HCT116 (cell line): ENCODE results near the gene SFRP2. TPM values are rescaled to one million over a fixed set of nuclear protein-coding genes. Genes with fewer than 3 reads are reported as not detected.

Experiments
- ATAC-seq: fragments of 200-7000 bp; cut with Tn5 transposase; 2 replicates; pipeline ENCODE4 v1.9.1; 2020; ENCODE audit warnings: mild to moderate bottlenecking, moderate library complexity
- BruUV-seq: library from RNA; stranded (reverse); fragments of 400-500 nt; replicated peaks from 2 replicates; lab custom pipeline; 2021; lab: Mats Ljungman, UMichigan
- CTCF ChIA-PET: fragments of 300-600 bp; sonication (Branson Sonifier 250); formaldehyde crosslinking; loops from one replicate; lab custom pipeline; 2021; ENCODE audit warnings: antibody characterized with exemption; lab: Charles Lee
- POLR2A ChIA-PET: fragments of 300-600, 350-600 bp; sonication (Branson Sonifier 250); formaldehyde crosslinking; loops from one replicate; lab custom pipeline; 2021; ENCODE audit warnings: antibody characterized with exemption; lab: Charles Lee
- RAD21 ChIA-PET, 2 experiments: fragments of 300-600 bp; sonication (Branson Sonifier 250); formaldehyde crosslinking; loops; one replicate each; lab custom pipeline; 2023; ENCODE audit warnings: low total read pairs in 2 of 2; ENCODE audit not compliant: uncharacterized antibody in 2 of 2, unreplicated experiment in 2 of 2, low non-redundant PET in 1 of 2; lab: Charles Lee
- DNase-seq: peaks from one replicate; pipeline ENCODE4 v3.0.0-alpha.2; 2010; ENCODE audit warnings: low read depth, low spot score
- H2AFZ ChIP-seq: fragments of 200-600 bp; shearing (Covaris generic), sonication (generic); 2 replicates; pipeline ENCODE4 v1.6.1; 2017; ENCODE audit warnings: low read depth, mixed run types, mixed read lengths, antibody characterized with exemption, low read length; ENCODE audit not compliant: poor library complexity, severe bottlenecking
- H3K27ac ChIP-seq: 2 replicates; pipeline ENCODE4 v1.5.1; 2012; ENCODE audit warnings: low read depth, low read length
- H3K27me3 ChIP-seq: fragments of 200-600 bp; sonication (generic); 2 replicates; pipeline ENCODE4 v1.6.1; 2016; ENCODE audit warnings: mixed run types, low read length, mixed read lengths; ENCODE audit not compliant: insufficient read depth
- H3K36me3 ChIP-seq, 2 experiments: fragments of 200-500 bp in 1 of 2; fragments of 200-600 bp in 1 of 2; sonication (Bioruptor generic) in 1 of 2; sonication (generic) in 1 of 2; 2 replicates each; pipeline versions ENCODE4 v1.5.1 to v1.6.1; 2014 to 2016; ENCODE audit warnings: low read length in 2 of 2, inconsistent platforms in 1 of 2, mixed read lengths in 1 of 2, mixed run types in 1 of 2; ENCODE audit not compliant: insufficient read depth in 2 of 2, control insufficient read depth in 1 of 2
- H3K4me1 ChIP-seq, 2 experiments: fragments of 200-600 bp in 1 of 2; sonication (generic) in 1 of 2; 2 replicates each; pipeline versions ENCODE4 v1.5.1 to v1.6.1; 2012 to 2017; ENCODE audit warnings: low read length in 2 of 2, inconsistent platforms in 1 of 2, mild to moderate bottlenecking in 1 of 2, mixed read lengths in 1 of 2, mixed run types in 1 of 2, moderate library complexity in 1 of 2; ENCODE audit not compliant: insufficient read depth in 2 of 2, control insufficient read depth in 1 of 2
- H3K4me2 ChIP-seq: fragments of 200-600 bp; sonication (generic); 2 replicates; pipeline ENCODE4 v1.6.1; 2017; ENCODE audit warnings: mixed run types, low read length, mixed read lengths
- H3K4me3 ChIP-seq, 2 experiments: fragments of 200-600 bp in 1 of 2; sonication (generic) in 1 of 2; replicated peaks in 1 of 2; 2 replicates each; pipeline ENCODE4 v1.5.1; 2011 to 2016; ENCODE audit warnings: low read length in 2 of 2, control low read depth in 1 of 2, low read depth in 1 of 2, mild to moderate bottlenecking in 1 of 2, mixed read lengths in 1 of 2, mixed run types in 1 of 2
- H3K79me2 ChIP-seq: fragments of 200-600 bp; sonication (generic); 2 replicates; pipeline ENCODE4 v1.6.1; 2017; ENCODE audit warnings: mild to moderate bottlenecking, mixed run types, low read length, moderate library complexity, mixed read lengths; ENCODE audit not compliant: insufficient read depth
- H3K9ac ChIP-seq: fragments of 200-600 bp; sonication (generic); 2 replicates; pipeline ENCODE4 v1.6.1; 2016; ENCODE audit warnings: low read length, mixed read lengths
- H3K9me2 ChIP-seq: fragments of 200-600 bp; sonication (generic), shearing (Covaris generic); 2 replicates; pipeline ENCODE4 v1.6.1; 2017; ENCODE audit warnings: mixed run types, mild to moderate bottlenecking, moderate library complexity; ENCODE audit not compliant: insufficient read depth
- H3K9me3 ChIP-seq, 2 experiments: fragments of 200-500 bp in 1 of 2; fragments of 200-600 bp in 1 of 2; sonication (Bioruptor generic) in 1 of 2; sonication (generic) in 1 of 2; 2 replicates each; pipeline ENCODE4 v1.6.1; 2014 to 2017; ENCODE audit warnings: low read length in 2 of 2, mixed read lengths in 2 of 2, inconsistent platforms in 1 of 2, low read depth in 1 of 2, mild to moderate bottlenecking in 1 of 2, mixed run types in 1 of 2, moderate library complexity in 1 of 2; ENCODE audit not compliant: control insufficient read depth in 1 of 2, insufficient read depth in 1 of 2
- H4K20me1 ChIP-seq: fragments of 200-600 bp; sonication (generic), shearing (Covaris generic); 2 replicates; pipeline ENCODE4 v1.6.1; 2017; ENCODE audit warnings: mixed run types, mild to moderate bottlenecking, moderate library complexity; ENCODE audit not compliant: insufficient read depth
- CBX3 ChIP-seq: IDR thresholded peaks from 2 replicates; pipeline ENCODE4 v1.6.1; 2012; ENCODE audit warnings: low read depth
- CEBPB ChIP-seq: IDR thresholded peaks from 2 replicates; pipeline ENCODE4 v1.6.1; 2012; ENCODE audit warnings: low read depth
- ELF1 ChIP-seq: IDR thresholded peaks from 2 replicates; pipeline ENCODE4 v1.6.1; 2012; ENCODE audit warnings: low read depth, borderline replicate concordance
- intact Hi-C: fragments of 100-400 bp; cut with micrococcal nuclease; formaldehyde crosslinking; loops from 2 replicates; pipeline ENCODE4 v1.10.0; 2022
- total RNA-seq: library from RNA; stranded (reverse); gene quantifications from one replicate; pipeline ENCODE4 v1.2.1, GENCODE V29; 2021; ENCODE audit not compliant: unreplicated experiment
- TF ChIP-seq, protein P1 (sequence below): IDR thresholded peaks from 2 replicates; pipeline ENCODE4 v1.6.1; 2012

The SFRP2 gene
- total RNA-seq, 1 experiment from 2014 or later, result 0.22 TPM

DNA sequence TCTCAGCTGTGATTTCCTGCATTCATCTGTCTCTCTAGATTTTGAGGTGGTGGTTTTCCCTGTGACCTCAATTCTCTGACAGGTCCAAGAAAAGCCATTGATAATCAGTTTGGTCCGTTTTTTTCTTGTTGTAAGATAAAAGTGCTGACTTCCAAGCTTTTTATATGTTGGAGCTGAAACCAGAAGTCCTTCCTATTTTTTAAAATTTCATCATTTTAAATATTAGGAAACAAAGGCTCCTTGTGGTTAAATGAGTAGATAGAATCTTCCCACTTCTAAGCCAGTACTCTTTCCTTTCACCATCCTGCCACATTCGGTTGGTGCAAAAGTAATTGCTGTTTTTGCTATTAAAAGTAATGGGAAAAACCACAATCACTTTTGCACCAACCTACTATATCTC is 47.3 kb downstream of the SFRP2 start:
- no peak overlapping the region for H3K27ac ChIP-seq
- no peak overlapping the region for H3K4me3 ChIP-seq
- no peak overlapping the region for H2AFZ ChIP-seq
- no peaks in the 10 kb centered on the region; the same call in 1 of the 2 replicates for H3K9me2 ChIP-seq
- ATAC-seq (no peak), DNase-seq (no peak)
- no peaks in the 10 kb centered on the region for H3K36me3 ChIP-seq
- TF ChIP-seq CEBPB, result no peak
- TF ChIP-seq, protein P1, sequence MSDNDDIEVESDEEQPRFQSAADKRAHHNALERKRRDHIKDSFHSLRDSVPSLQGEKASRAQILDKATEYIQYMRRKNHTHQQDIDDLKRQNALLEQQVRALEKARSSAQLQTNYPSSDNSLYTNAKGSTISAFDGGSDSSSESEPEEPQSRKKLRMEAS, result no peak
- intact Hi-C loops, result no loop called here
- H3K9me3 ChIP-seq, result no peaks in the 10 kb centered on the region
- ChIA-PET CTCF (interaction anchor here (2.4 kb wide), 1 partner anchor 9 kb away, joined by 7 read pairs; no protein-coding TSS in a partner anchor), POLR2A (no interaction called here), RAD21 (no interaction called here)
- H3K4me2 ChIP-seq, result no peak overlapping the region
- H3K79me2 ChIP-seq, result no peaks in the 10 kb centered on the region
- no peaks in the 10 kb centered on the region for H4K20me1 ChIP-seq
- no TSS peak for BruUV-seq
- H3K4me1 ChIP-seq, result no peaks in the 10 kb centered on the region
- H3K9ac ChIP-seq, result no peak overlapping the region
- H3K27me3 ChIP-seq, result no peaks in the 10 kb centered on the region

DNA sequence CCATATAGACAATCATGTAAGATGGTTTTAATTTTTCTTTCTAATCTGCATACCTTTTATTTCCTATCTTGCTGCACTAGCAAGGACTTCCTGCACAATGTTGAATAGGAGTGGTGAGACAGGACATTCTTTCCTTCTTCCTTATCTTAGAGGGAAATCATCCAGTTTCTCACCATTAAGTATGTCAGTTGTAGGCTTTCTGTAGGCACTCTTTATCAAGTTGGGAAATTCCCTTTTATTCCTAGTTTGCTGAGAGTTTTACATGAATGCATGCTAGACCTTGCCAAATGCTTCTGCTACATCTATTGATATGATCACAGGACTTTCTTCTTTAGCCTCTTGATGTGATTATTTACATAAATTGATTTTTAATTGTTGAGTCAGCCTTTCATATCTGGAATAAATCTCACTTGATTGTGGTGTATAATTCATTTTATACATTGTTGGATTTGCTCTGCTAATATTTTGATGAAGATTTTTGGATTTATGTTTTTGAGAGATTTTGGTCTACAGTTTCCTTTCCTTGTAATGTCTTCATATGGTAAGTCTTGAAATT is 52.9 kb downstream of the SFRP2 start:
- Histone ChIP-seq H3K9me3 (no peaks in the 10 kb centered on the region), H3K9ac (no peak overlapping the region), H3K4me1 (peaks cover 4 to 7% of the 10 kb centered on the region in 2 experiments; a peak in 2 of 4 replicates), H3K9me2 (no peaks in the 10 kb centered on the region; the same call in 1 of the 2 replicates), H4K20me1 (no peaks in the 10 kb centered on the region), H3K36me3 (no peaks in the 10 kb centered on the region), H3K27ac (no peak overlapping the region), H3K4me2 (no peak overlapping the region), H2AFZ (no peak overlapping the region), H3K4me3 (no peak overlapping the region), H3K27me3 (no peaks in the 10 kb centered on the region), H3K79me2 (no peaks in the 10 kb centered on the region)
- DNase-seq (no peak), ATAC-seq (no peak)
- RAD21 ChIA-PET, result no interaction called here
- TF ChIP-seq CBX3 (no peak), ELF1 (no peak)
- POLR2A ChIA-PET, result no interaction called here
- intact Hi-C loops, result no loop called here
- no TSS peak for BruUV-seq
- CTCF ChIA-PET, result no interaction called here
